Chondrocyte (in vitro differentiated cells): ENCODE measurements around the gene DNAJB1. TPM values are rescaled to one million over a fixed set of nuclear protein-coding genes. Genes with fewer than 3 reads are reported as not detected.

Experiments used
- DNase-seq: peaks from one replicate; pipeline ENCODE4 v3.0.0; 2021; ENCODE audit warnings: mixed read lengths, low spot score
- H3K27ac Mint-ChIP-seq: one replicate; pipeline ENCODE4 v1.8.0; 2021; ENCODE audit warnings: mild to moderate bottlenecking, moderate library complexity, mixed read lengths; ENCODE audit not compliant: unreplicated experiment
- H3K27me3 Mint-ChIP-seq: 2 replicates; pipeline ENCODE4 v1.8.0; 2021; ENCODE audit warnings: low read depth, mixed read lengths
- H3K36me3 Mint-ChIP-seq: 2 replicates; pipeline ENCODE4 v1.8.0; 2021; ENCODE audit warnings: low read depth, mixed read lengths
- H3K4me1 Mint-ChIP-seq: 2 replicates; pipeline ENCODE4 v1.8.0; 2021; ENCODE audit warnings: low read depth, mild to moderate bottlenecking, mixed read lengths
- H3K4me3 Mint-ChIP-seq: one replicate; pipeline ENCODE4 v1.8.0; 2021; ENCODE audit warnings: mild to moderate bottlenecking, moderate library complexity, mixed read lengths; ENCODE audit not compliant: unreplicated experiment
- H3K9me3 Mint-ChIP-seq: 2 replicates; pipeline ENCODE4 v1.8.0; 2021; ENCODE audit warnings: low read depth, mixed read lengths
- total RNA-seq: library from RNA; stranded (reverse); gene quantifications from 3 replicates; pipeline ENCODE4 v1.2.1, GENCODE V29; 2021
- TF ChIP-seq, protein P1 (sequence below): fragments of 200-600 bp; sonication (generic); IDR thresholded peaks from 2 replicates; pipeline ENCODE4 v1.5.0; 2021; ENCODE audit warnings: antibody characterized with exemption, mild to moderate bottlenecking, moderate library complexity

The DNAJB1 gene
- total RNA-seq, 1 donor from 2014 or later: 85.1 TPM

- H3K27ac Mint-ChIP-seq: peak overlapping the region; percentile 51
- TF ChIP-seq, protein P1, sequence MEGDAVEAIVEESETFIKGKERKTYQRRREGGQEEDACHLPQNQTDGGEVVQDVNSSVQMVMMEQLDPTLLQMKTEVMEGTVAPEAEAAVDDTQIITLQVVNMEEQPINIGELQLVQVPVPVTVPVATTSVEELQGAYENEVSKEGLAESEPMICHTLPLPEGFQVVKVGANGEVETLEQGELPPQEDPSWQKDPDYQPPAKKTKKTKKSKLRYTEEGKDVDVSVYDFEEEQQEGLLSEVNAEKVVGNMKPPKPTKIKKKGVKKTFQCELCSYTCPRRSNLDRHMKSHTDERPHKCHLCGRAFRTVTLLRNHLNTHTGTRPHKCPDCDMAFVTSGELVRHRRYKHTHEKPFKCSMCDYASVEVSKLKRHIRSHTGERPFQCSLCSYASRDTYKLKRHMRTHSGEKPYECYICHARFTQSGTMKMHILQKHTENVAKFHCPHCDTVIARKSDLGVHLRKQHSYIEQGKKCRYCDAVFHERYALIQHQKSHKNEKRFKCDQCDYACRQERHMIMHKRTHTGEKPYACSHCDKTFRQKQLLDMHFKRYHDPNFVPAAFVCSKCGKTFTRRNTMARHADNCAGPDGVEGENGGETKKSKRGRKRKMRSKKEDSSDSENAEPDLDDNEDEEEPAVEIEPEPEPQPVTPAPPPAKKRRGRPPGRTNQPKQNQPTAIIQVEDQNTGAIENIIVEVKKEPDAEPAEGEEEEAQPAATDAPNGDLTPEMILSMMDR: no peak
- H3K4me1 Mint-ChIP-seq: peaks cover 35% of the 10 kb centered on the region
- H3K4me3 Mint-ChIP-seq: no peak overlapping the region
- no peaks in the 10 kb centered on the region for H3K27me3 Mint-ChIP-seq
- DNase-seq: no peak
- no peaks in the 10 kb centered on the region for H3K9me3 Mint-ChIP-seq
- H3K36me3 Mint-ChIP-seq: peaks cover 1% of the 10 kb centered on the region
These were observed 42.5 kb upstream of the DNAJB1 start for GRCh38 chr19:14560776-14561108.

GRCh38 chr19:14559916-14560775 is 41.9 kb upstream of the DNAJB1 start:
- TF ChIP-seq, protein P1: no peak
- H3K9me3 Mint-ChIP-seq: no peaks in the 10 kb centered on the region

DNA sequence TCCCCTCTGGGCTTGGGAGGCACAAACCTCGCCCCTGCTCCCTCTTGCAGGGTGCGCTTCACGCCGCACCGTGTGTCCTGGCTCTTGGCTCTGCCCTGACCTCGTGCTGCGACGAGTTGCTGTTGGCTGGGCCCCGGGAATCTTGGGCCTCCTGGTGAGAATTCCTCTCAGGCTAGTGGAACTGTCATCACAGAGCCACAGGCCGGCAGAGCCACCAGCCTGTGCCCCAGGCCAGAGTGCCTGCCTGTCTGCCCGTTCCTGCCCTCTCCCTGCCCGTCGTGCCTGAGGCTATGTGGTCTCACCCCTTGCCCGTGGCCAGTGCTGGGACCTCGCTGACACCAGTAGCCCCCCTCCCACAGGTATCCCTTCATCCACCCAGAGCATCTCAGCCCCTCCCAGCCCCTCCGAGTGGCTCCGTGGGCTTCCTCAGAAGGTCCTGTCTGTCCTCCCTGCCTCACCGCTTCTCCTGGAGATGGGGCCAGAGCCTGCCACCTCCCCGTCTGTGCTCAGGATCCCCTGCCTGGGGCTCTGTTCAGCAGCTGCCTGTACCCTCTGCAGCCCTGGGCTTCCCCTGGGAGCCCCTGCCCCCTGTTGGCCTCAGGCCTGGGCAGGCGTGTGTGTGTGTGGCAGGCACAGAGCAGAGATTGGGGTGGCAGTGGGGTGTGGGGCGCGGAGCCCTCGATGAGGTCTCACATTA is 40.3 kb upstream of the DNAJB1 start:
- TF ChIP-seq, protein P1: no peak
- Mint-ChIP-seq H3K27me3 (no peaks in the 10 kb centered on the region), H3K4me3 (no peak overlapping the region), H3K27ac (peak overlapping the region; percentile 61), H3K4me1 (peaks cover 36% of the 10 kb centered on the region), H3K36me3 (no peaks in the 10 kb centered on the region), H3K9me3 (no peaks in the 10 kb centered on the region)
- no peak for DNase-seq

More at GRCh38 chr19:14559916-14560775, 41.9 kb upstream of the DNAJB1 start:
- Mint-ChIP-seq H3K27me3 (no peaks in the 10 kb centered on the region), H3K4me3 (no peak overlapping the region), H3K27ac (peak overlapping the region; percentile 51), H3K36me3 (peaks cover 1% of the 10 kb centered on the region), H3K4me1 (peaks cover 36% of the 10 kb centered on the region)
- DNase-seq: no peak

DNA sequence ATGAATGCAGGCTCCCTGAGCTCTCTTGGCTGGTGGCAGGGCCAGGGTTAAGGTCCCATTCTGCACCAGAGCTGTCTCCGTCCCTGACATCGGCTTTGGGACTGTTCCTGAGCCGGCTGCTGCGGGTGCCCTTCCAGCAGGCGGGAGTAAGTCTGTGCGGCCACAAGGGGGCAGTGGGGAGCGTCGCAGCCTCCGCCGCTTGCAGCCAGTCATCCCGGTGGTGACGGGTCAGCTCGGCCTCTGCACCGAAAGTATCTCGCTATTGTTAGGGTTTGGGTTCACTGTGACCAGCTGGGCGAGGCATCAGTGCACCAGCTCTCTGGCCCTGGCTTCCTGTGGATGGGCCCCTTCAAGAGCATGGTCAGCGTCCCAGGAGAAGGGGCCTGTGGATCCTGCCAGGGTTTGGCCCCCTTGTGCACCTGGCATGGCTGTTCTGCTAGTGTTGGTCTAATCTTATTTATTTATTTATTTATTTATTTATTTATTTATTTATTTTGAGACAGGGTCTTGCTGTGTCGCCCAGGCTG is 38.5 kb upstream of the DNAJB1 start:
- H3K27me3 Mint-ChIP-seq: no peaks in the 10 kb centered on the region
- no peaks in the 10 kb centered on the region for H3K36me3 Mint-ChIP-seq
- H3K4me3 Mint-ChIP-seq: peak overlapping the region; percentile 42
- TF ChIP-seq, protein P1: peak; percentile 97
- no peak for DNase-seq
- H3K27ac Mint-ChIP-seq: peak overlapping the region; percentile 80
- no peaks in the 10 kb centered on the region for H3K9me3 Mint-ChIP-seq
- peaks cover 37% of the 10 kb centered on the region for H3K4me1 Mint-ChIP-seq

DNA sequence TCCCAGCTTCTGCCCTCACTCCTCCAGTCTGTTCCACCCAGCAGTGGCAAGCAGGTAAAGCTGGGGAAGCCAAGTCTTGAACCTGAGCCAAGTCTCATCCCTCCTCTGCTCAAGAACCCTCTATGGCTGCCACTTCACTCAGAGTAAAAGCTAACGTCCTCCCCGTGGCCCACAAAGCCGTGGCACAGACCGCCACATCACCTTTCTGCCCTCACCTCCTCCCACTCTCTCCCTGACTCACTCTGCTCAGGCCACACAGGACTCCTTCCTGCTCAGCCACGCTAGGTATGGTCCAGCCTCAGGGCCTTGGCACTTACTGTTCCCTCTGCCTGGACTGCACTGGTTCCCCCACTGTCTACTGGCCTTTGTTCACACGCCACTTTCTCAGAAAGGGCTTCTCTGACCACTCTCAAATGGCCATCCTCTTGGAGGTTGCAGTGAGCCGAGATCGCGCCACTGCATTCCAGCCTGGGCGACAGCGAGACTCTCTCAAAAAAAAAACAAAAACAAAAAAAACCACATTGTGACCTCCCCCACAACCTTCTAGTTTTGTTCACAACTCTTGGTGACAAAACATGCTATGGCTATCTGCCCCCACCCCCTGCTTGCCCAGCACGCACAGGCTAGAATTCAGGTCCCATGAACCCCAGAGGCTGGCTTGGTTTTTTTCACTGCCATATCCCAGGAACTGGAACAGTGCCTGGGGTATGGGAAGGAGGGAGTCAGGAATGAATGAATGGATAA is 37.9 kb upstream of the DNAJB1 start:
- H3K4me1 Mint-ChIP-seq: peaks cover 40% of the 10 kb centered on the region
- TF ChIP-seq, protein P1: no peak
- H3K27ac Mint-ChIP-seq: peak overlapping the region; percentile 80
- no peak for DNase-seq
- H3K36me3 Mint-ChIP-seq: no peaks in the 10 kb centered on the region
- peak overlapping the region; percentile 42 for H3K4me3 Mint-ChIP-seq
- H3K9me3 Mint-ChIP-seq: no peaks in the 10 kb centered on the region
- no peaks in the 10 kb centered on the region for H3K27me3 Mint-ChIP-seq
